Retina (tissue), 1 donor: ENCODE measurements around the gene ANK3.
A peak's percentile ranks its signal among the peaks of the same experiment; 100 is the strongest.

ENCODE experiments used
- DNase-seq: peaks from one replicate; pipeline ENCODE4 v3.0.0-alpha.2; 2016

ANK3 gene

GRCh38 chr10:60130130-60130579 is 259.5 kb downstream of the ANK3 start:
- no peak for DNase-seq

- no peak for DNase-seq
Measured at GRCh38 chr10:60125895-60126294, 263.8 kb downstream of the ANK3 start.

GRCh38 chr10:60124536-60124935 is 265.1 kb downstream of the ANK3 start:
- no peak for DNase-seq

- no peak for DNase-seq
Measured at GRCh38 chr10:60123668-60124067, 266.0 kb downstream of the ANK3 start.

GRCh38 chr10:60123172-60123571 is 266.5 kb downstream of the ANK3 start:
- no peak for DNase-seq

- DNase-seq: no peak
Measured at GRCh38 chr10:60122190-60122589, 267.5 kb downstream of the ANK3 start.

GRCh38 chr10:60114765-60115586 is 274.7 kb downstream of the ANK3 start:
- DNase-seq: no peak

DNA sequence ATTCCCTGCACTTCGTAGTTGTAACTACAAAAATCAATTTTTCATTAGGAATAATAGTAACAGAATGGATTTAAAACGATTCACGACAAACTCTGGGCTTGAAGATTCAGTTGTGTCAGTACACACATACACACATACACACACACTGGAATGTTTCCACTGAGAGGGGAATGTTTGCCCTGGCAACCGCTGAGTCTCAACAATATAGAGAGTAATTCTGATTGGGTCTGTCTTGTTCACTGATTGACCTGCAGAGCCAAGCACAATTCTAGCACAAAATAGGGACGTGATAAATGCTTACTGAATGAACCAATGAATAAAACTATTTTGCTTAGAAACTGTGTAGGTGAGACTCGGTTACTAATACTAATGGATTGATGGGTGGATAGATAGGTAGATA is 278.9 kb downstream of the ANK3 start:
- no peak for DNase-seq

GRCh38 chr10:60107308-60107976 is 282.2 kb downstream of the ANK3 start:
- no peak for DNase-seq

DNA sequence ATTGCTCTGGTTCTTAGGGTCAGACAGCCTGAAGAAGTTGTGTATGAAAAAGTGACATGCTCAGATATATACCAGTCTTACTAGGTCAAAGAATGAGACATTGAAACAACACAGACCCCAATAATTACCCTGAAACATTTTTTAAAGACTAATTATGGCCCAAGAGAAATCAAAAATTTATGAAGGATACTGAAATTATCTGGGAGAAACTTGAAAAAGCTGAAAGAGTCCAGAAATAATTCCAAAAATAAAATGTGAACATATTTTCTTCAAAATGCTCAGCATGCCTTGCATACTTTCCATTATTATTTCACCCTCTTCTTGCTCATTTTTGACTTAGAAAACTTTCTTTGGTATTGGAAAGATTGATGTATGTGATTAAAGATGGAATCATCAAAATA is 284.4 kb downstream of the ANK3 start:
- DNase-seq: no peak

DNA sequence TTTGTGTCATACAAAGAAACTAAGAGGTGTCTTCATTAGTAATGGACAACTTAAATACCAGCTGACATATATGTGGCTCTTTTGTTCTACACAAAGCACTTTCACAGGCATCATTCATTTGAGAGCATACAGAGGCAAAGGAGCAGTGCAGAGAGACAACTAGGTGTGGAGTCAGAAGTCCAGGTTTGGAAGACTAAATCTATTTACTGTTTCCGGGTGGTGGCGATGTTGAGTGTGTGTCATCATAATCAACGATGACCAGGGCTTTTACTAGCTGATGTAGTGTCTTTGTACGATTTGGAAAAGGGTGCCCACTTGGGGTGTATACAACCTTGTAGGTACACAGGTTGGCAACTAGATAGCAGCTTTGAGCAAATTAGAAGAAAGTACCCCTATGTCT is 287.9 kb downstream of the ANK3 start:
- DNase-seq: no peak

GRCh38 chr10:60099998-60100747 is 289.5 kb downstream of the ANK3 start:
- DNase-seq: peak; percentile 46

GRCh38 chr10:60098677-60099601 is 290.7 kb downstream of the ANK3 start:
- no peak for DNase-seq

DNA sequence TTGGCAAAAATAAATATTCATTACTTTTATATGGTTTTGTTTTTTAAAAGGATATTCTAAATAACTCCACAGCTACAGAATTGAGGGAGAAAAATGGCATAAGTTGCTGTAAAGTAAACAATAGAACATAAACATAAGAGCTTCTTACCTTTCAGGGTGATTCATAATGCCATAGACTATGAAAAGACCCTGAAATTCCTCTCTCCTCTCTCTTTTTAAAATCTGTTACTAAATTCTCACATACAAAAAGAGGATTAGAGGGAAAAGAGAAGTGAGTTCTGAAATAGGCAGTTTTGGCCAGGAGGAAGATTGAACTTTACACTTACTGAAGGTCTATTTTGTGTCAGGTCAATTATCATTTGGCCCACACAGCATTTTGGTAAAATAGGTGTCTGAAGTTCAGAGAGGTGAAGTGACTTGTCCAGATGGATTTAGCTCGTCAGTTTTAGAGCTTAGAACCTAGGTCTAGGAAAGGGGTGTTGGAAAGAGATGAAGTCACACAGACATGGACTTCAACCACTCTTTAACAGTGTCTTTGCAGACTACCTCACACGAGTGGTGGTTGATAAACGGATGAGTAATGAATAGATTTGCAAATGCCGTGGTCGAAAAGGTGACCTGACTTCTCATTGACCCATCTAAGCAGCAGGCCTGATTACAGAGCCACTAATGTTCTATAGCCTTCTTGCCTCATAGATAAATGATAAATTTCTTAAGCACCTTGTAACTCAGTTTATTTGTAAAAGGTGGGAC is 292.7 kb downstream of the ANK3 start:
- no peak for DNase-seq

- no peak for DNase-seq
Measured at GRCh38 chr10:60093317-60093716, 296.4 kb downstream of the ANK3 start.

GRCh38 chr10:60086862-60087261 is 302.8 kb downstream of the ANK3 start:
- no peak for DNase-seq

- DNase-seq: no peak
Measured at GRCh38 chr10:60086421-60086820, 303.3 kb downstream of the ANK3 start.

DNA sequence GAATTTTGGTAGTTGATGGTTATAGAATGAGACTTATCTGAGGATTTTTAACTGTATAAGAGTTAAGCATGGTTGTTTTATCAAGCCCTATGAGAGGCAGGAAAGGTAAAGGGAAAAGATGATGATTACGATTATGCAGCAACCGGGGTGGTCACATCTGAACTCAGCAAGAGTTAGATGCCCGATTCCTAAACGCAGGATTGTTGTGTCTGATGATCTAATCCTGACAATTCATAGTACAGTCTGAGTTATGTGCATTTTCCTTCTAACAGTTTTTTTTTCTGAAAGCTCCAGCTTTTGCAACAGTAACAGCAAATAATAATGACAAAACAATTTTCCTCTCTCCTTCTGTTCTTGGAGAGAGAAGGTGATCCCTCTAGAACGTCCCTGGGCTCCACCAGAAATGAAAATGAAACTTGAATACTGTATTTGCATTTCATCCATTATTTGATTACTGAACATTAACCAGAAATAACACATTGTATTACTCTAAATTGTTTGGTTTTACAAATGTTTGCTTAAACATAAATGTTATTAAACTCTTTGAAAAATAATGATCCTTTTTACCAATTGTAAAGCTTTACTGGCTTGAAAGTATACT is 306.8 kb downstream of the ANK3 start:
- DNase-seq: no peak

- DNase-seq: no peak
Measured at GRCh38 chr10:60082341-60082740, 307.3 kb downstream of the ANK3 start.

DNA sequence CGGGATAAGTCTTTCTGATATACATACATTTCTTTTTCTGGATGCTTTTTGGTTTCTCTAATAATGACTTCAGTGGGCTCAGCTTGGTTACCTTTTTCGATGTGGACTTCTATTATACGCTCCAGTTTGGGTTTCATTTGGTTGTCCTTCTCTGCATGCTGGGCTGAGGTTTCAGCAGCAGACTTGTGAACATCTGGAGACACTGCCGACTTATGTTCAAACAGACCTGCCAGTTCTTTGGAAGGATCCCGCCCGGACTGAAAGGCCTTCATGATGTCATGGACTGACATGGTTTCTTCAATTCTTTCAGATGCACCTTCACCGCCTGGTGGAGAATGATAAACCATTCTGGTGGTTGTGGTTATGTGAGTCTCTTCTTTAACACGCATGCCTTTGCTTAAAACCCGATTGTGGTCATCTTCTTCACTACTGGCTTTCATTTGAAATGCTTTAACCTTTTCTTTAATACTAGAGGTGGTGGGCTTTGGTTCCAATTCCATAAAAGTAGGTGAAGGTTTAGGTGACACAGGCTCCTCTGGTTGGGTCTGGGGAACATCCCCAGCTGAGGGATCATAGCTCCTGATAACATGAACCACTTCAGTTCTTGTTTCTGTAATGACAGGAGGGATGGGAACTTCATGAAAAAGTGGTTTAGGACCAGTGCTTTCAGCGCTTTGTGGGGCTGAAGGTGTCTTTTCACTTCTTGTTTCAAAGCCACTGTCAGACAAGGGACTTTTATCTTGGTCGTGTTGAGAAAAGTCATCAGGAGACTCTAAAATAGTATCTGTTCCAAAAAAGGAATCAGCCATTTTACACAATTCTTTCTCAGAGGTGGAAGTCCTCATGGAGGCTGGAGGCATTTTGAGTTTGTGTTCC is 315.7 kb downstream of the ANK3 start:
- no peak for DNase-seq
